ENCODE measurements around the gene QKI.
"Not testable (repeated sequence)": the region's sequence is repeated elsewhere in the genome, so short reads cannot be mapped to it uniquely, and the experiment has no call there.

The QKI gene

GRCh38 chr6:163585932-163586437, 171.5 kb downstream of the QKI start:
- DNase-seq = peak; percentile 92

GRCh38 chr6:163586888-163587287, 172.4 kb downstream of the QKI start:
- no peak for DNase-seq

- DNase-seq = peak; percentile 78
These were observed 173.9 kb downstream of the QKI start for GRCh38 chr6:163588220-163588919.

GRCh38 chr6:163589387-163589786, 174.9 kb downstream of the QKI start:
- DNase-seq = no peak

- not testable (repeated sequence) for DNase-seq
These were observed 175.6 kb downstream of the QKI start for GRCh38 chr6:163590132-163590531.

GRCh38 chr6:163592872-163593271, 178.4 kb downstream of the QKI start:
- DNase-seq = no peak

GRCh38 chr6:163596174-163596573, 181.7 kb downstream of the QKI start:
- no peak for DNase-seq

- no peak for DNase-seq
These were observed 184.6 kb downstream of the QKI start for GRCh38 chr6:163599136-163599535.

GRCh38 chr6:163599684-163600083, 185.2 kb downstream of the QKI start:
- no peak for DNase-seq

GRCh38 chr6:163600331-163600730, 185.8 kb downstream of the QKI start:
- DNase-seq = no peak

GRCh38 chr6:163600781-163601180, 186.3 kb downstream of the QKI start:
- no peak for DNase-seq

- DNase-seq = no peak
These were observed 188.3 kb downstream of the QKI start for GRCh38 chr6:163602851-163603250.

GRCh38 chr6:163603395-163603794, 188.9 kb downstream of the QKI start:
- DNase-seq = no peak

GRCh38 chr6:163605385-163606097, 191.0 kb downstream of the QKI start:
- DNase-seq = no peak

GRCh38 chr6:163607792-163608191, 193.3 kb downstream of the QKI start:
- no peak for DNase-seq

- DNase-seq = no peak
These were observed 193.7 kb downstream of the QKI start for GRCh38 chr6:163608204-163608644.

GRCh38 chr6:163612200-163612599, 197.7 kb downstream of the QKI start:
- DNase-seq = no peak

- no peak for DNase-seq
These were observed 198.5 kb downstream of the QKI start for GRCh38 chr6:163613025-163613424.

GRCh38 chr6:163613668-163614067, 199.2 kb downstream of the QKI start:
- DNase-seq = no peak

- no peak for DNase-seq
These were observed 201.9 kb downstream of the QKI start for GRCh38 chr6:163616452-163616851.

- DNase-seq = no peak
These were observed 203.0 kb downstream of the QKI start for GRCh38 chr6:163617549-163617948.

GRCh38 chr6:163620101-163620500, 205.6 kb downstream of the QKI start:
- DNase-seq = no peak

GRCh38 chr6:163620670-163621330, 206.3 kb downstream of the QKI start:
- DNase-seq = peak; percentile 51

GRCh38 chr6:163625265-163625664, 210.7 kb downstream of the QKI start:
- DNase-seq = no peak
